ENCODE results near the gene IL1R2.

Gene IL1R2, protein sequence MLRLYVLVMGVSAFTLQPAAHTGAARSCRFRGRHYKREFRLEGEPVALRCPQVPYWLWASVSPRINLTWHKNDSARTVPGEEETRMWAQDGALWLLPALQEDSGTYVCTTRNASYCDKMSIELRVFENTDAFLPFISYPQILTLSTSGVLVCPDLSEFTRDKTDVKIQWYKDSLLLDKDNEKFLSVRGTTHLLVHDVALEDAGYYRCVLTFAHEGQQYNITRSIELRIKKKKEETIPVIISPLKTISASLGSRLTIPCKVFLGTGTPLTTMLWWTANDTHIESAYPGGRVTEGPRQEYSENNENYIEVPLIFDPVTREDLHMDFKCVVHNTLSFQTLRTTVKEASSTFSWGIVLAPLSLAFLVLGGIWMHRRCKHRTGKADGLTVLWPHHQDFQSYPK

DNA sequence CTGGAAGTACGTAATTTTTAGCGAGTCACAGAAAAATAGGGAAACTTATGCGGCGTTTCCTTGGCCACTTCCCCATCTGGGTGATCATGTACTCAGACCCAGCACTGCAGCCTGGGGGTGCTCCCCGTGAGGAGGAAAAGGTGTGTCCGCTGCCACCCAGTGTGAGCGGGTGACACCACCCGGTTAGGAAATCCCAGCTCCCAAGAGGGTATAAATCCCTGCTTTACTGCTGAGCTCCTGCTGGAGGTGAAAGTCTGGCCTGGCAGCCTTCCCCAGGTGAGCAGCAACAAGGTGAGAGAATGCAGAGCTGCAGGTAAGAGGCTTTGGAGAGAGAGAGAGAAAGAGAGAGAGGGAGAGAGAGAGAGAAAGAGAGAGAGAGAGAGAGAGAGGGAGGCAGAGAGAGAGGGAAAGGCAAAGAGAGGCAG lies at the start of gene IL1R2:
Gene IL1R2, plus strand, starts transcription at position 240 of the 425 bp plus-strand sequence. CDS start 16,616 bp downstream, outside the sequence.
- H3K4me3 ChIP-seq (ENCODE audit: low read depth, low read length), result no peak within 1 kb of the TSS
- in situ Hi-C loops (cut with HindIII; ENCODE audit: low sequenced_read_pairs), result no loop called here
- TF ChIP-seq, protein P1, sequence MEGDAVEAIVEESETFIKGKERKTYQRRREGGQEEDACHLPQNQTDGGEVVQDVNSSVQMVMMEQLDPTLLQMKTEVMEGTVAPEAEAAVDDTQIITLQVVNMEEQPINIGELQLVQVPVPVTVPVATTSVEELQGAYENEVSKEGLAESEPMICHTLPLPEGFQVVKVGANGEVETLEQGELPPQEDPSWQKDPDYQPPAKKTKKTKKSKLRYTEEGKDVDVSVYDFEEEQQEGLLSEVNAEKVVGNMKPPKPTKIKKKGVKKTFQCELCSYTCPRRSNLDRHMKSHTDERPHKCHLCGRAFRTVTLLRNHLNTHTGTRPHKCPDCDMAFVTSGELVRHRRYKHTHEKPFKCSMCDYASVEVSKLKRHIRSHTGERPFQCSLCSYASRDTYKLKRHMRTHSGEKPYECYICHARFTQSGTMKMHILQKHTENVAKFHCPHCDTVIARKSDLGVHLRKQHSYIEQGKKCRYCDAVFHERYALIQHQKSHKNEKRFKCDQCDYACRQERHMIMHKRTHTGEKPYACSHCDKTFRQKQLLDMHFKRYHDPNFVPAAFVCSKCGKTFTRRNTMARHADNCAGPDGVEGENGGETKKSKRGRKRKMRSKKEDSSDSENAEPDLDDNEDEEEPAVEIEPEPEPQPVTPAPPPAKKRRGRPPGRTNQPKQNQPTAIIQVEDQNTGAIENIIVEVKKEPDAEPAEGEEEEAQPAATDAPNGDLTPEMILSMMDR (IDR thresholded peaks at IDR 0.05; ENCODE audit: low read depth, low read length), result no peak
- DNase-seq (ENCODE audit: low read depth, low spot score), result no peak

DNA sequence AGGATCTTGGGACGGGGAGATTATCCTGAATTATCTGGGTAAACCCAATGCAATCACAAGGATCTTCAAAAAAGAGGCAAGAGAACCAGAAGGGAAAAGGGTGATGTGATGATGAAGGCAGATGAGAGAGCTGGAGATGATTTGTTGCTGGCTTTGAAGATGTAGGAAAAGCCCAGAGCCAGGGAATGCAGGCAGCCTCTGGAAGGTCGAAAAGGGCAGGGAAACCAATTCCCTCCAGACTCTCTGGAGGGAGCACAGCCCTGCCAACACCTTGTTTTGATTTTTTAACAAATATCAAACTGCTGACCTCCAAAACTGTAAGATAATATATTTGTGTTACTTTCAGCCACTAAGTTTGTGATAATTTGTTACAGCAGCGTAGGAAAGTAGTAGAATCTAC lies 48.9 kb upstream of the IL1R2 start:
- DNase-seq (ENCODE audit: low read depth, low spot score), result no peak
- no peak overlapping the region for H3K4me3 ChIP-seq (ENCODE audit: low read depth, low read length)
- TF ChIP-seq, protein P1 (IDR thresholded peaks at IDR 0.05; ENCODE audit: low read depth, low read length), result no peak
- in situ Hi-C loops (cut with HindIII; ENCODE audit: low sequenced_read_pairs), result no loop called here

DNA sequence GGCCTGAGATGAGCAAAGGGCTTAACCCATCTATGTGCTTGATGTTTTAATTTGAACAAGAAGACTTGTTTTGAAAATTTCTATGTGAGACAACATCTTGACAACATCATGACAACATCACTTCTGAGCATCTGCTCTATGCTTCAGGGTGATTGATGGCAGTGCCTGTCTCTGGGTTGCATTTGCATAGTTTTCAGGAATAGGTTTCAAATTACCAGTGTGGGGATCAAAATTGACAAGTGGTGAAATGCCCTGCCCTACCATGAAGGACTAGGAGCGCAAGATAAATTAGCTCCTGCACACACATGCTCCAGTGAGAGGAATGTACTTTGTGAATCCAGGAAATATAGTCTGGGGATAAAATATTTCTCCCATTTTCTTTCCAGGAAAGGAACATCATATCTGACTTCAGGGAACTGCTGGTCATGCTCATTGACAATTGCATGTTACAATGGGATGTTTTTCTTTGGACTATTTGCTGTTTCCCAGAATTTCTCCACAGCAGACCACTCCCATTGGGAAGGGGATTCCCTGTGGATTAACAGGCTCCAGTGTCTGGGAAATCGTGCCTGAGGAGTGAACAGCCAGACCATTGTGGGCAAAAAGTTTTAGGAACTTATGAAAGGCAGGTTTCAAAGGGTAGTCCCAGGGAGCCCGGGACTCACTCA lies 45.3 kb upstream of the IL1R2 start:
- TF ChIP-seq, protein P1 (IDR thresholded peaks at IDR 0.05; ENCODE audit: low read depth, low read length), result no peak
- no peak overlapping the region for H3K4me3 ChIP-seq (ENCODE audit: low read depth, low read length)
- in situ Hi-C loops (cut with HindIII; ENCODE audit: low sequenced_read_pairs), result no loop called here
- DNase-seq (ENCODE audit: low read depth, low spot score), result no peak

DNA sequence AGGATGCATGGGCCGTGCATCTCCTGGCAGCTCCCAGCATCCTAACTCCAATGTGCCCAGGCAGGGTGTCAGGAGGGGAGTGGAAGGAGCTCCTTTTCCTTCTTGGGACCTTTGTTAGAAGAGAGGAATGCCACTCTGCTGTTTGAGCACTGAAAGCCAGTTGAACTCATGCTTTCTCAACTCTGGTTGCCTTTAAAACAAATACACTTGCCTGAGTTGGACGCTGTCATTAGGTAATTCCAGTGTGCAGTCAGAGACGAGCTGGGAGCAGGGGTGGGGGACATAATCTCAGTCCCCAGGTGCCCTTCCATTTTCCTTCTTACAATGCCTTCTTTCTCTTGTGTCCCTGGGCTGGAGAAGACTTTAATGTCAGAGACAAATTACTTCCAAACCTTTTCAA lies 44.4 kb upstream of the IL1R2 start:
- TF ChIP-seq, protein P1 (IDR thresholded peaks at IDR 0.05; ENCODE audit: low read depth, low read length), result no peak
- DNase-seq (ENCODE audit: low read depth, low spot score), result no peak
- in situ Hi-C loops (cut with HindIII; ENCODE audit: low sequenced_read_pairs), result no loop called here
- no peak overlapping the region for H3K4me3 ChIP-seq (ENCODE audit: low read depth, low read length)

DNA sequence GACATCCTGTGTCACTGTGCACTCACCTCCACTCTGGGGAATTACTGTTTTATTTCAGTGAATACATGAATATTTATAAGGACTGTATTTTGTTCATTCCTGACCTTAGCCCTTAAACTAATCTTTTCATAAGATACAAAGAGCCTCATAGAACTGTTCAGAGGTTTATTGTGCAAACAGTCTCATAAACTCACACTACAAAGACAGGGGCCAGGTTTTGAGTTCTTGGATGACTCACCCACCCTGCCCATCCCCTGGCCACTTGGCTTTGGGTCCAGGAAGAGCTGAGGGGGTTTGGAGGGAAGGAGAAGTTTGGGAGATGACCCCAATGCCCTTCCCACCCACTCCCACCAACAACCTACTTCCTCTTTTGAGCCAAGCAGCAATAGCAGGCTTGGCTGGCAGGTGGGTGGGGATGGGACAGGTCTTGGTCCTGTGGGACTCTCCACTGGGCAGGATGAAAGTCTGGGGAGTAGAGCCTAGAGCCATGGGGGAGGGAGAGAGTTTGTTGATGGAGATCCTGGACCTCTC lies 43.1 kb upstream of the IL1R2 start:
- in situ Hi-C loops (cut with HindIII; ENCODE audit: low sequenced_read_pairs), result no loop called here
- TF ChIP-seq, protein P1 (IDR thresholded peaks at IDR 0.05; ENCODE audit: low read depth, low read length), result no peak
- H3K4me3 ChIP-seq (ENCODE audit: low read depth, low read length), result no peak overlapping the region

DNA sequence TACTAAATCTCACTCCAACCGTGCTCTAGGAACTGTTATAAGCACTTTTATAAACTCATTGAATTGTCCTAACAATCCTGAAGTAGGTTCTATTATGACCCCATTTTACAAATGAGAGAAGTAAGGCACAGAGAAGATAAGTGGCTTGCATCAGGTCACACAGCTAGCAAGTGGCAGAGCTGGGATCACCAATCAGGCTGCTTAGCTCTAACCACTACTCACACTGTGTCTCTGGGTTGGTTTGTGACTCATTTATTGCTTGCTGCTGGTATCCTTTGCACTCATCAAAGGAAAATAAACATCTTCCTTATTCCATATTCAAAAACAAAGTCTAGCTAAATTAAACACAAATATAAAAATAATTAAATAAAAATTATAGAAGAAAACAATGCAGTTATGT lies 42.5 kb upstream of the IL1R2 start:
- in situ Hi-C loops (cut with HindIII; ENCODE audit: low sequenced_read_pairs), result no loop called here
- TF ChIP-seq, protein P1 (IDR thresholded peaks at IDR 0.05; ENCODE audit: low read depth, low read length), result no peak
- H3K4me3 ChIP-seq (ENCODE audit: low read depth, low read length), result no peak overlapping the region
- DNase-seq (ENCODE audit: low read depth, low spot score), result no peak

More for the DNA sequence above, 43.1 kb upstream of the IL1R2 start:
- DNase-seq (ENCODE audit: low read depth, low spot score), result no peak

Data from astrocyte of the spinal cord (primary cell).